HG03342 (cell line): Measurements from ENCODE around the gene SYVN1.
"Not testable (repeated sequence)": the region's sequence is repeated elsewhere in the genome, so short reads cannot be mapped to it uniquely, and the experiment has no call there.

Experiments
- ATAC-seq: cut with Tn5 transposase; IDR thresholded peaks from one replicate; pipeline ENCODE4 v1.9.1; 2021; ENCODE audit warnings: mild to moderate bottlenecking, moderate library complexity; ENCODE audit not compliant: unreplicated experiment

The SYVN1 gene

DNA sequence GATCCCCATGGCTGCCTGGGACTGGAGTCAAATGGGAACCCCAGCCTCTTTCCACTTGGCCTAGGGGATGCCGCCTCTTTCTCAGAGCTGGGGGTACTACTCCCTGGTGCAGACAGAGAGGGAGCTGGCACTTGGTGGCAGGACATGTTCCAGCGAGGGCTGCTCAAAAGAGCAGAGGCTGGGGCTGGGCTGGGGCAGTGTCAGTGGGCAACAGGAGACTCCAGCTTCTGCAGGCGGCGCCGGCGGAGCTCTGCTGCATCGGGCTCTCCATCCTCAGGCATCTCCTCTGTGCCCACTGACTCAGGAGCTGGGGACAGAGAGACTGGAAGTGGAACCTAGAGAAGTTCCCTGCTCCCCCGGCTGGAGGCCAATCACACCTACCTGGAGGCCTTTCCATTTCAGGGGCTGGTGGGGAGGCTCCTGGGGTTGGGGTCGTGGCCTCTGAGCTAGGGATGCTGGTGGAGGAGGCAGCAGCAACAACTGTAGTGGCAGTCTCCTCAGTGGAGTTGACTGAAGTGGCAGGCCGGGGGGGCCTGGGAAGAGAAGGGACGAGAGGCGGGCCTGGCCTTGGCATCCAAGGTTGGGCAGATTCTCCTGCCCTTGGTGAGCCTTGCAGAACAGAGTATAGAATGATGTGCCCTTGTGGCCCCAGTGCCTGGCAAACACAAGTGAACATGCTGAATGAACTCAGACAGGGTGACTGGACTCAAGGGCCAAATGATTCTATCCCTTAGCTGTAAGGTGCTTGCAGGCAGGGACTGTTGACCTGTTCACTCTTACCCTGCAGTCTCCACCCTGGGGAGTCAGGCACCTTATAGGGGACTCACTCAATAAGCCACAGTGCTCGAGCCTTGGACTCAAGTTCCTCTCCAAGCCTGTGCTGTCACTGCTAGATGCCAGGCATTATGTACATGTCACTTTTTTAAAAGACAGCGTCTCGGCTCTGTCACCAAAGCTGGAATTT, 5.9 kb downstream of the SYVN1 start:
- ATAC-seq, result no peak

- ATAC-seq, result no peak
Observed at GRCh38 chr11:65127473-65128181, 6.7 kb downstream of the SYVN1 start.

- no peak for ATAC-seq
Observed at GRCh38 chr11:65126624-65127274, 7.6 kb downstream of the SYVN1 start.

- ATAC-seq, result no peak
Observed at GRCh38 chr11:65125197-65126056, 8.9 kb downstream of the SYVN1 start.

DNA sequence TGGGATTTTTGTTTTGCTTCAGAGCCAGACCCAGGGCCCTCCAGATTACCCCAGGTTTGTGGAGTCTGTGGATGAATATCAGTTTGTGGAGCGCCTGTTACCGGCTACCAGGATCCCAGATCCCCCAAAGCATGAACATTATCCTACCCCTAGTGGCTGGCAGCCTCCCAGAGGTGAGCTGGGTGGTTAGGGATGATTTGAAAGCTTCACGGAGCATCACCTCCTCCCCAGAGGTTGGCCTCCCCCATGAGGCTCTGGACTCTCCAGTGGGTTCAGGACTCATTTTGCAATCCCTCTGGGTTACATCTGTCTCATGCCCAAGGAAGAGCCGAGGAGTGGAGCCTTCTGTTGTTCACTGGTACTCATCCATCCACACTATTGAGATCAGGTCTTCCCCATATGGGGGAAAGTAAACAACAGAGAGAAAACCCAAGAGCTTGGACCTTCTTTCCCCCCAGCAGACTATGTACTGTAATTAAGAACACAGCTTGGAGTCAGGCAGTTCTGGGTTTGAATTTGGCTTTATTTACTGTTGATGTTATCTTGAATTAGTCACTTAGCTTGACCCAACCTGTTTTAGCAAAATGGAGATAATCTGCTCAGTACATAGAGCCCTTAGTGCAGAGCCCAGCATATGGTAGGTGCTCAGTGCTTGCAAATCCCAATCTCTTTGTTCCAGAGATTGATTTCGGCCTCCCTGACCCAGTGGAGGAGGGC, 9.7 kb downstream of the SYVN1 start:
- no peak for ATAC-seq

DNA sequence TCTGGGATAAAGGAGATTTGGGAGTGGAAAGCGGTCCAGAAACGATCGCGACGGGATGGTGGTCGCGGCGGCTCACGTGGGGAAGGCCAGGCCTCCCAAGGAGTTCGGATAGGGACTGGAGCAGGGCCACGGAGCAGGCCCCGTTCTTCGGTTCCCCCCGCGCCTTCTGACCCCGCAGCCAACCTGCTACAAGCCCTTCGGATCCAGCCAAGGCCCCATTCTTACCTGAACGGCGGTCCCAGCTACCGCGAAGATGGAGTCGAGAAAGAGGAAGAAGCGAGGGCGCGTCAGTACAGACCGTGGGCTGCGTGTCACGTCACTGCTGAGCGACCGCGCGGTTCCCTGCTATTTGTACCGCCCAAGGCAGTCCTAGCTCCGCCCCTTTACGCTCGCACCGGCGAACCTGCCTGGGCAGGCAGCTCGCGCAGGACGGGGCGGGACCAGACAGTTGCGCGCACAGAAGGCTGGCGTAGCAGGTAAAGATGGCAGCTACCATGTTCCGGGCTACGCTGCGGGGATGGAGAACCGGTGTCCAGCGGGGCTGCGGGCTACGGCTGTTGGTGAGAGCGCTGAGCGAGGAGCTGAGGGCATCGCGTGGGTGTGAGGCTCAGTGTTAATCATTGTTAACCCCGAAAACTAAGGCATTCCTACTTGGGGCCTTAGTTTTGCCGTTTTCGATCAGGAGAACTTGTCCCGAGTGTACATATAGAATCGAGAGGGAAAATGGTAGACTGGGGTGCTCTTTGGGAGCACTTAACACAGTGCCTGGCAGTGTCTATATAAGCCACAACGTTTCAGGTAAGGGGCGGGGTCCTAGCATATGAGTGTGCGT, 12.2 kb downstream of the SYVN1 start, which contains the start of the genes FAU and MRPL49:
TSS of gene FAU (minus strand) at position 270 of the 832 bp plus-strand sequence. CDS start 321 bp downstream, outside the sequence.
TSS of gene MRPL49 (plus strand) at position 457 of the 832 bp plus-strand sequence. CDS start at position 483, 26 bp downstream.
- ATAC-seq, result peak; percentile 62

GRCh38 chr11:65121447-65121864, 12.9 kb downstream of the SYVN1 start:
- no peak for ATAC-seq

- no peak for ATAC-seq
Observed at GRCh38 chr11:65120831-65121230, 13.5 kb downstream of the SYVN1 start.

DNA sequence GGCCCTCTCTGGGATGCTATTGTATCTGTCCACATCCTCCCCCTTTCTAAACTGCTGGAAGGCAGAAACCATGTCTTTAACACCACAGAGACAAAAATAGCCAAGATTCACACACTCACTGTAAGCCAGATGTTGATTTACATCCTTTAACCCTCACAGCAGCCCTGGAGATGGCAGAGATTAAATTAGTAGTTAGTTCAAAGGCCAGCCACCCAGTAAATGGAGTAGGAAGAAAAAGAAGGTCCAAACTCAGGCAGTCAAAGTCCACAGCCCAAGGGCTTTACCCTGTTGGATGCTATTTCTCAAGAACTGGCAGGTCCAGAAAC, 14.7 kb downstream of the SYVN1 start:
- no peak for ATAC-seq

GRCh38 chr11:65118891-65119669, 15.2 kb downstream of the SYVN1 start:
- ATAC-seq, result not testable (repeated sequence)

DNA sequence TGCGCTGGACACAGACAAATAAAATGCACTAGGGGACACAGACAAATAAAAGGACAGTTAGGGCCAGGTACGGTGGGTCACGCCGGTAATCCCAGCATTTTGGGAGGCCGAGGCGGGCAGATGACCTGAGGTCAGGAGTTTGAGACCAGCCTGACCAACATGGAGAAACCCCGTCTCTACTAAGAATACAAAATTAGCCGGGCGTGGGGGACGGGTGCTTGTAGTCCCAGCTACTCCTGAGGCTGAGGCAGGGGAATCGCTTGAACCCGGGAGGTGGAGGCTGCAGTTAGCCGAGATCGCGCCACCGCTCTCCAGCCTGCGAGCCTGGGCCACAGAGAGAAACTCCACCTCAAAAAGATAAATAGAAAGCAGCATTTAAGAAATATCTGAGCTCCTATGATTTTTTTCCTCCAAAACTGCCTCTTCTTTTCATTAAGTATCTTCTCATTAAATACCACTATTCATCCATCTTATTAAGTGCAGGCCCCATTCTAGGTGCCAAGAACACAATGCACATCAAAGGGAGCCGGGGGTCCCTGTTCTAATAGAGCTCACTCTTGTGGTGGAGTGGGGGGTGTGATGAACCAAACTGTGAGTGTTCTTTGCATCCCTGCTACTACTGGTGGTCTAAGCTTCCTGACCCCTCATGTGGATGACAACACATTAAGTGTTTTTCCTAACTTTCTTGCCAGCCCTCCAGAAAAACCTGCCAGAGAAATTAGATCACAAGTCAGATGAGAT, 16.1 kb downstream of the SYVN1 start:
- ATAC-seq, result no peak

DNA sequence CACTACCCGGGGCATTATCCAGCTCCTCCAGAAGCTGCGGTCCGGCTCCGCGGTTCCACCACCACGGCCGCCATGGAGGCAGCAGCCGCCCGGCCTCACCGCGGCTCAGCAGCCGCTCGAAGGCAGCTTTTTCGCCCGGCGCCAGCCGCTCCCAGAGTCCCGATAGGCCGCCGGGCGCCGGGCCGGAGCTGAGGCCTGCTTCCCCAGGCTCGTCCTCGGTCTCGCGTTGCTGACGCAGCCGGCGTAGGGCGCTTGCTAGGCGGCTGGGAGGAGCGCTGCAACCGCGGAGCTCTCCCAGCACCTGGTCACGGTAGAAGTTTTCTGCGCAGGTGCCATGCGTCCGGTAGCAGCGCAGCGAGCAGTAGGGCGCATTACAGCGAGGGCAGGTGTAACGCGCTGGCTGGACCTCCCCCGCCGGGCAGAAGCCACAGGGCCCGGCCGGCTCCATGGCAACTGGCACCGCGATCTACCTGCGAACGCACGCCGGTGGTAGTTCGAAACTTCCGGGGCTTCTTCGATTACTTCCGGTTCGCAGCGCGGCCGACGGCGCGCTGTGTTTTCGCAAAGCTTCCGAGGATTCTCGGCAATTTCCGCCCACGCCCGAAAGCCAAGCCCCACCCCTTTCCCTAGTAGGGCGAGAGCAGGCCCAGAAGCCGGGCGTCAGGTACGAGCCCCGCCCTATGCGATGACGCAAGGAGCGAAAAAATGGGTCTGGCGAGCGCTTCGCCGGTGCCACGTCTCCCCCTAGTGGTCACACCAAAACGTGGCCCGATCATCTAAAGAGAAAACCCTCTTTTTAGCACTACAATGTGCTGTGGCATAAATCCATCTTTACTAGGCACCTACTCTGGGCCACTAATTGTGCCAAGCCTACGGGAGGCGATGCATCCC, 16.9 kb downstream of the SYVN1 start, which contains the start of gene ZNHIT2:
TSS of gene ZNHIT2 (minus strand) at position 496 of the 891 bp plus-strand sequence. CDS start at position 448, 48 bp downstream.
- peak; percentile 54 for ATAC-seq

DNA sequence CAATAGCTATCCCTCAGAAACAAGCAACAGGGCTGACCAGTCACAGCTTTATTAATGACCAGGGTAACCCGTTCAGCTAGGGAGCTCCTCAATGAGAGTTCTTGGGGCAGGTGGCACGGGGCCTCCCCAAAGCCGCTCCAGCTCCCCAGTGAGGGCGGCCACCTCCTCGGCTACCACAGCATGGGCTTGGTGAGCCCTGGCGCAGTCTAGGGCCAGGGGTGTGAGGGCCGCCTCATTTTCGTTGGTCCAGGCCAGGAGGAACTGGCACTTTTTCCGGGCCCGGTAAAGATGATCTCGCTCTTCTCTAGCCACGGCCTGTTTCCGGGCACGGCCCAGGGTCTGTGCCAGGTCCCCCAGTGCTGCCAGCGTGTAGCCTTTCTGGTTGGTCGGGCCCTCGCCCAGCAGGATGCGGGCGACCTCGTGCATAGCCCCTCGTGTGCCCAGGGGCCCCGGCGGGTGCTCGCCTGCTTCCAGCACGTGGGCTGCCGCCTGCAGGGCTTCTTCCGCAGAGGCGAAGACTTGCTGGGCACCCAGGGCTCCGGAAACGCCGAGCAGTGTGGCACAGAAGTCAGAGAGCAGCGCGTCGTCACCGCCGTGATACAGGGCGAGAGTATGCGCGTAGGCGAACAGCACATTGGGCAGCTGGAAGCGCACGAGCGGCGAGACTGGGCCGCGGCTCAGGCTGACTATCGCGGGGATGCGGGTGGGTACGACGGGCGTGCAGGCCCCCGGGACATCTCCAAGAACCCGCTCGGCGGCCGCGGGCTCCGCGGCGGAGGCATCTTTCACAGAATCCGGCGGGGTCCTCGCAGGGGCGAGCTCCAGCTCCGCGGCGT, 17.7 kb downstream of the SYVN1 start:
- ATAC-seq, result no peak

DNA sequence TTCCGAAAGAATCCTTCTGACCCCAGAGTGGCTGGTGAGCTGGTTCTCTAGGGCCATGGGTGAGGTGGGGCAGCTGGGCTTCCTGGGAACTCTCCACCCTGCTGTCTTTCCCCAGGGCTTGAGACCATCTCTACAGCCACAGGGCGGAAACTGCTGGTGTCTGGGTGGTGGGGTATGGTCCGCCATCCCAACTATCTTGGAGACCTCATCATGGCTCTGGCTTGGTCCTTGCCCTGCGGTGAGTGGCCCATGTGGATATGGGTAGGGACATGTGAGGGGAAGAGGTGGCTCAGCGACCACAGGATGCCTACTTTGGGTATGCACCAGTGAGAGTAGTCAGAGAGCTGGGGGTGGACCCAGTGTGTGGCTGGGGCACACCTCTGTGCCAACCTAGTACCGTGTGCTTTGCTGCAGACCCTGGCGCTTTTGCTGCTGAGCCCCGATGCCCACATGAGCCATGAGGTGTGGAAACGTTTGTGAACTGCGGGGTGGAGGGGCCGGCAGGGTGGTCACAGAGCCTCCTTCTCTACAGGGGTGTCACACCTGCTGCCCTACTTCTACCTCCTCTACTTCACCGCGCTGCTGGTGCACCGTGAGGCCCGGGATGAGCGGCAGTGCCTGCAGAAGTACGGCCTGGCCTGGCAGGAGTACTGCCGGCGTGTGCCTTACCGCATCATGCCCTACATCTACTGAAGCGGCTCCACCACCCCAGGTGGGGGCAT, 18.8 kb downstream of the SYVN1 start:
- no peak for ATAC-seq
